HepG2 (cell line): ENCODE measurements around the gene ZNF530. TPM values are rescaled to one million over a fixed set of nuclear protein-coding genes. Genes with fewer than 3 reads are reported as not detected.

Experiments
- ATAC-seq: fragments of 200-7000 bp; cut with Tn5 transposase; 3 replicates; pipeline ENCODE4 v1.9.1; 2020; ENCODE audit warnings: mild to moderate bottlenecking, moderate library complexity
- BruUV-seq: library from RNA; stranded (reverse); fragments of 400-500 nt; replicated peaks from 2 replicates; lab custom pipeline; 2021; lab: Mats Ljungman, UMichigan
- CTCF ChIA-PET: fragments of 300-600 bp; formaldehyde crosslinking; extraction: SDS; loops from one replicate; lab custom pipeline; 2021; ENCODE audit warnings: low total read pairs, inconsistent platforms, low intra/inter-chr PET ratio; lab: Yijun Ruan, JAX
- POLR2A ChIA-PET: fragments of 350-600 bp; sonication (Branson Sonifier 250); formaldehyde crosslinking; loops from one replicate; lab custom pipeline; 2020; ENCODE audit warnings: antibody characterized with exemption, inconsistent platforms; lab: Yijun Ruan, JAX
- DNase-seq: peaks from one replicate; pipeline ENCODE4 v3.0.0-alpha.2; 2015; ENCODE audit warnings: low spot score
- FAIRE-seq: peaks from 3 replicates; lab custom pipeline; 2011; peaks lifted over from hg19 to GRCh38; lab: Jason Lieb, UNC
- H2AFZ ChIP-seq: one replicate; pipeline ENCODE4 v1.6.1; 2011; ENCODE audit warnings: low read length, inconsistent platforms
- H3K27ac ChIP-seq: fragments of 300-600 bp; 3 replicates; pipeline ENCODE4 v1.8.0; 2011; ENCODE audit warnings: mixed run types, mild to moderate bottlenecking, mixed read lengths, low read length, inconsistent platforms; ENCODE audit not compliant: insufficient read depth; ENCODE audit errors: extremely low read length
- H3K27me3 ChIP-seq, 2 experiments: fragments of 200-600 bp in 1 of 2; 2 replicates in 1 of 2; 3 replicates in 1 of 2; pipeline versions ENCODE4 v1.6.0 to v1.8.0; 2011; ENCODE audit warnings: low read length in 2 of 2, mild to moderate bottlenecking in 2 of 2, moderate library complexity in 2 of 2, inconsistent platforms in 1 of 2; ENCODE audit not compliant: insufficient read depth in 2 of 2, control insufficient read depth in 1 of 2
- H3K36me3 ChIP-seq, 2 experiments: fragments of 200-600 bp in 1 of 2; replicated peaks in 1 of 2; 2 replicates in 1 of 2; 3 replicates in 1 of 2; pipeline versions ENCODE4 v1.5.1 to v1.8.0; 2011; ENCODE audit warnings: low read length in 2 of 2, inconsistent platforms in 1 of 2; ENCODE audit not compliant: insufficient read depth in 2 of 2, control insufficient read depth in 1 of 2
- H3K4me1 ChIP-seq: 2 replicates; pipeline ENCODE4 v1.5.1; 2012; ENCODE audit warnings: low read length, inconsistent platforms; ENCODE audit not compliant: insufficient read depth
- H3K4me2 ChIP-seq: 2 replicates; pipeline ENCODE4 v1.6.0; 2011; ENCODE audit warnings: low read depth, low read length, inconsistent platforms
- H3K4me3 ChIP-seq, 3 experiments: fragments of 200-600 bp in 1 of 3; sonication (generic), shearing (Covaris generic) in 1 of 3; replicated peaks in 1 of 3; 2 replicates each; pipeline ENCODE4 v1.5.1; 2011 to 2016; ENCODE audit warnings: low read length in 3 of 3, inconsistent platforms in 2 of 3, low read depth in 2 of 3, mild to moderate bottlenecking in 2 of 3, control low read depth in 1 of 3, mixed read lengths in 1 of 3; ENCODE audit not compliant: insufficient read depth in 1 of 3
- H3K79me2 ChIP-seq: one replicate; pipeline ENCODE4 v1.6.1; 2011; ENCODE audit warnings: low read length, inconsistent platforms; ENCODE audit not compliant: insufficient read depth
- H3K9ac ChIP-seq: 2 replicates; pipeline ENCODE4 v1.6.0; 2011; ENCODE audit warnings: mild to moderate bottlenecking, low read depth, low read length, inconsistent platforms; ENCODE audit not compliant: insufficient read depth
- H3K9me3 ChIP-seq: 2 replicates; pipeline ENCODE4 v1.5.1; 2012; ENCODE audit warnings: mild to moderate bottlenecking, low read length
- H4K20me1 ChIP-seq: 2 replicates; pipeline ENCODE4 v1.6.0; 2011; ENCODE audit warnings: inconsistent platforms, mild to moderate bottlenecking, low read length, moderate library complexity; ENCODE audit not compliant: insufficient read depth
- NFE2L2 ChIP-seq: fragments of 150-350 bp; IDR thresholded peaks from 2 replicates; pipeline ENCODE4 v1.6.1; 2014; ENCODE audit warnings: low read length
- NFYB ChIP-seq: sonication (generic); formaldehyde crosslinking; IDR thresholded peaks from 2 replicates; pipeline ENCODE4 v1.4.0; 2020; ENCODE audit warnings: missing genetic modification reagents
- PITX1 ChIP-seq: sonication (generic); formaldehyde crosslinking; IDR thresholded peaks from 2 replicates; pipeline ENCODE4 v1.5.1; 2020; ENCODE audit warnings: mild to moderate bottlenecking, missing genetic modification reagents
- WGBS: methylation state at CpG from one replicate; pipeline ENCODE4 v1.1.6; 2017; ENCODE audit warnings: low lambda C conversion rate; 5-methylcytosine and 5-hydroxymethylcytosine counted together
- in situ Hi-C: cut with HindIII; loops from 2 replicates; pipeline ENCODE4 v1.10.0; 2017; ENCODE audit warnings: low pct_unique_long_range_greater_than_20kb; ENCODE audit not compliant: extremely low pct_ligation_motif_present
- intact Hi-C: fragments of 100-400 bp; cut with micrococcal nuclease; formaldehyde crosslinking; loops from one replicate; pipeline ENCODE4 v1.10.0; 2022; ENCODE audit not compliant: unreplicated experiment
- polyA plus RNA-seq, 8 experiments: library from polyadenylated mRNA; depleted of rRNA in 3 of 8; stranded (reverse) in 7 of 8; unstranded in 1 of 8; fragments of >200 nt; fragmentation: Illumina TruSeq in 4 of 8; extraction: Trizol in 4 of 8; gene quantifications; 2 replicates each; pipeline versions ENCODE4 v1.2.1 to v1.2.3, GENCODE V29; 2011 to 2016; ENCODE audit warnings: low read depth in 4 of 8, missing spikeins in 1 of 8, mixed read lengths in 1 of 8; ENCODE audit not compliant: insufficient read depth in 1 of 8
- total RNA-seq, 5 experiments: library from RNA; depleted of rRNA; stranded (reverse); fragments of >200 nt; fragmentation: Illumina TruSeq; extraction: Trizol; gene quantifications; 2 replicates each; pipeline ENCODE4 v1.2.3, GENCODE V29; 2016; ENCODE audit warnings: low read depth in 1 of 5
- TF ChIP-seq, protein P1 (sequence below): sonication (generic); formaldehyde crosslinking; IDR thresholded peaks from 2 replicates; pipeline ENCODE4 v1.4.0; 2020; ENCODE audit warnings: missing genetic modification reagents, mild to moderate bottlenecking, borderline replicate concordance
- TF ChIP-seq, protein P2 (sequence below): IDR thresholded peaks from 2 replicates; pipeline ENCODE4 v1.6.1; 2012; ENCODE audit warnings: low read length, improper control_type of control experiment

ZNF530 gene
- total and polyA plus RNA-seq, 2 of the 13 experiments (the other 11 are each of a cell fraction or from before 2014, with no cell fraction given), result 1.1 to 7.8 TPM

DNA sequence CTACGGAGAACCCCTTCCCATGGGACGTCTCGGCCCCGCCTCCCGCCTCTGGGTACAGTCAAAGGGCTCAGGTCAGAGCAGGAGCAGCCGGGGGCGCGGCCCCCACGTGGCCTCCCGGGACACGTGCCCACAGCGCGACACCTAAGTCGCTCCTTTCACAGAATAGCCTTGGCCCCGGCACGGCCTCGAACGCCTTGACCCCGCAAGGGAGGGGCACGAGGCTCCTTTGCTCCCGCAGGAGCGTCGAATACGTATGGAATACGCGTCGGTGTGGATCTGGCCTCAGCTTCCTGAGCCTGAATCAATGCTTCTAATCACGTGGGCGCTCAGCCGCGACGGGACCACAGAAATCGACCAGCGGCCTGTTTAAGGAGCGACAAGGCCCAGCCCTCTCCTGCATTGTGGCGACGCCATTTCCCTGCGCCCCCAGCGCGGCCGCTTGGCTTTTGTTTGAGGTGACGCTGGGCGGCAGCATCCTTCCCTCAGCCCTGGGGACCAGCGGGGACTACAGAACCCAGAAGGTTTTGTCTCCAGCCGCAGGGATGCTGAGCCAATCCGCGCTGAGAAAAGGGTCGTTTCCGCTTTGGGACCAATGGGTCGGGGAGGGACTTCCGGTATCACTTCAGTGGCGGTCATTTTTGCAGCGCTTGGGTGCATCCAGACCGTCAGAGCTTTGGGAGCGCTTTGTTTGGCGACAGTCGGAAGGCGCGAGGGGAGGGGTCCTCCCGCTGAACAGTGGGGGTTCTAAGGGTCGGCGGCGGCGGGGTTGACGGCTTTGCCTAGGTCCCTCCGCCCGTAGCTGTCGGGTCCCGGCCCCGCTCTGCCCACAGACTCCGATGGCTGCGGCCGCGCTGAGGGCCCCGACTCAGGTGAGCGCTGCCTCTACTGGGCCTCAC lies 15.9 kb upstream of the ZNF530 start, which contains the start of gene ZIK1 (continued):
- peak; percentile 83 for TF ChIP-seq NFYB (CRISPR knock-in tag)
- TF ChIP-seq NFE2L2, result no peak
- TF ChIP-seq, protein P1, sequence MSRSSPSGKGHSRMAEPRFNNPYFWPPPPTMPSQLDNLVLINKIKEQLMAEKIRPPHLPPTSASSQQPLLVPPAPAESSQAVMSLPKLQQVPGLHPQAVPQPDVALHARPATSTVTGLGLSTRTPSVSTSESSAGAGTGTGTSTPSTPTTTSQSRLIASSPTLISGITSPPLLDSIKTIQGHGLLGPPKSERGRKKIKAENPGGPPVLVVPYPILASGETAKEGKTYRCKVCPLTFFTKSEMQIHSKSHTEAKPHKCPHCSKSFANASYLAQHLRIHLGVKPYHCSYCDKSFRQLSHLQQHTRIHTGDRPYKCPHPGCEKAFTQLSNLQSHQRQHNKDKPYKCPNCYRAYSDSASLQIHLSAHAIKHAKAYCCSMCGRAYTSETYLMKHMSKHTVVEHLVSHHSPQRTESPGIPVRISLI (CRISPR knock-in tag), result no peak
- no peak for TF ChIP-seq PITX1 (CRISPR knock-in tag)

DNA sequence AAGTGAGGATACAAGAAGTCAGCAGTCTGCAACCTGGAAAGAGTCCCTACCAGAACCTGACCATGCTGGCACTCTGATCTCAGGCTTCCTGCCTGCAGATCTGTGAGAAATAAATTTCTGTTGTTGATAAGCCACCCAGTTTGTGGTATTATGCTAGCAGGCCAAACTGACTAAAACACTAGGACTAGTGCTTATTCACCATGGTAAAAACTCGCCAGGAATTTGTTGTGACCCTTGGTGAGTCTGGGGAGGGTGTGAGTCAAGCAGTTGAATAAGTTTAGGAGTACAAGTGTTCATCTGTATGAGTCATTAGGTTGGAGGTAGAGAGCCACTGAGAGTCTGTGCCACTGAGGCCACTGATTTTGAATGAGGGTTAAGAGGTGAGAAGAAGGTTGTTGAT lies 12.2 kb upstream of the ZNF530 start:
- Histone ChIP-seq H4K20me1 (no peaks in the 10 kb centered on the region), H3K79me2 (no peaks in the 10 kb centered on the region), H3K4me3 (no peak overlapping the region), H3K36me3 (peaks cover 1 to 23% of the 10 kb centered on the region in 2 experiments; a peak in 2 of 5 replicates), H3K27ac (no peak overlapping the region), H2AFZ (no peak overlapping the region), H3K4me1 (peaks cover 8% of the 10 kb centered on the region; the same call in 1 of the 2 replicates), H3K4me2 (no peak overlapping the region), H3K9ac (no peak overlapping the region), H3K27me3 (no peaks in the 10 kb centered on the region), H3K9me3 (no peaks in the 10 kb centered on the region)
- TF ChIP-seq, protein P2, sequence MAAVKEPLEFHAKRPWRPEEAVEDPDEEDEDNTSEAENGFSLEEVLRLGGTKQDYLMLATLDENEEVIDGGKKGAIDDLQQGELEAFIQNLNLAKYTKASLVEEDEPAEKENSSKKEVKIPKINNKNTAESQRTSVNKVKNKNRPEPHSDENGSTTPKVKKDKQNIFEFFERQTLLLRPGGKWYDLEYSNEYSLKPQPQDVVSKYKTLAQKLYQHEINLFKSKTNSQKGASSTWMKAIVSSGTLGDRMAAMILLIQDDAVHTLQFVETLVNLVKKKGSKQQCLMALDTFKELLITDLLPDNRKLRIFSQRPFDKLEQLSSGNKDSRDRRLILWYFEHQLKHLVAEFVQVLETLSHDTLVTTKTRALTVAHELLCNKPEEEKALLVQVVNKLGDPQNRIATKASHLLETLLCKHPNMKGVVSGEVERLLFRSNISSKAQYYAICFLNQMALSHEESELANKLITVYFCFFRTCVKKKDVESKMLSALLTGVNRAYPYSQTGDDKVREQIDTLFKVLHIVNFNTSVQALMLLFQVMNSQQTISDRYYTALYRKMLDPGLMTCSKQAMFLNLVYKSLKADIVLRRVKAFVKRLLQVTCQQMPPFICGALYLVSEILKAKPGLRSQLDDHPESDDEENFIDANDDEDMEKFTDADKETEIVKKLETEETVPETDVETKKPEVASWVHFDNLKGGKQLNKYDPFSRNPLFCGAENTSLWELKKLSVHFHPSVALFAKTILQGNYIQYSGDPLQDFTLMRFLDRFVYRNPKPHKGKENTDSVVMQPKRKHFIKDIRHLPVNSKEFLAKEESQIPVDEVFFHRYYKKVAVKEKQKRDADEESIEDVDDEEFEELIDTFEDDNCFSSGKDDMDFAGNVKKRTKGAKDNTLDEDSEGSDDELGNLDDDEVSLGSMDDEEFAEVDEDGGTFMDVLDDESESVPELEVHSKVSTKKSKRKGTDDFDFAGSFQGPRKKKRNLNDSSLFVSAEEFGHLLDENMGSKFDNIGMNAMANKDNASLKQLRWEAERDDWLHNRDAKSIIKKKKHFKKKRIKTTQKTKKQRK, result no peak
- 36% methylated on average over 1 of the region's 1 CpG for WGBS
- in situ Hi-C loops (no loop called here), intact Hi-C loops (no loop called here)
- no peak for ATAC-seq
- no peak for FAIRE-seq
- BruUV-seq, result no TSS peak
- ChIA-PET POLR2A (no interaction called here), CTCF (no interaction called here)
- DNase-seq, result no peak
